GM18507 (cell line): ENCODE data around the gene MBOAT7.

ENCODE experiments used
- DNase-seq: peaks from one replicate; pipeline ENCODE4 v3.0.0; 2011; ENCODE audit warnings: low read depth; ENCODE audit not compliant: insufficient read length; ENCODE audit errors: extremely low spot score
- FAIRE-seq: peaks from 2 replicates; lab custom pipeline; 2011; peaks lifted over from hg19 to GRCh38; lab: Jason Lieb, UNC

Gene MBOAT7

DNA sequence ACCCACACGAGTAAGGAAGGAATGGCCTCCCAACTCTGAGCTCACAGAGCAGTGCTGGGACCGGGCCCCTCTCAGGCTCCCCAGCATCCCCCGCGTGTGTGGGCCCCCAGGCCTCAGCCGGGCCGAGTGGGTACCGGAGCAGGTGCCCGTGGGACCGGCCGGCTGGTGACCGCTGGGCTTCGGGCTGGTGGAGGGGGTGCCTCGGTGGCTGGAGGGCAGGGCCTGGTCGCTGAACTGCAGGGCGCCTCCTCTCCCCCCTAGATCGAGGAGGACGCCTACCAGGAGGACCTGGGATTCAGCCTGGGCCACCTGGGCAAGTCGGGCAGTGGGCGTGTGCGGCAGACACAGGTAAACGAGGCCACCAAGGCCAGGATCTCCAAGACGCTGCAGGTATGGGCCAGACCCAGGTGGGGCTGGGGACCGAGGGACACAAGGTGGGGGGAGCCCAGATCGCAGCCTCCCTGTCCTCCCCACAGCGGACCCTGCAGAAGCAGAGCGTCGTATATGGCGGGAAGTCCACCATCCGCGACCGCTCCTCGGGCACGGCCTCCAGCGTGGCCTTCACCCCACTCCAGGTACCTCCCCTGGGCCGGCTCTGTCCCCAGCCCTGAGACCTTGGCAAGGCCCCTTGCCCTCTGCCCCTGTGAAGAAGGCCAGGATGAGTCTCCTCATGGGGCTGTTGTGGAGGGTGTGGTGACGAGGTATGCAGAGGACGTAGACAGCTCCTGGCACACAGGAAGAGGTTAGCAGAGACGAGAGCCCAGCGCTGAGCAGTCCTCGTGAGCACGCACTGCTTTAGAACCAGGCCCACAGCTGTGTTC is 60.4 kb downstream of the MBOAT7 start:
- FAIRE-seq (no peak), DNase-seq (no peak)

DNA sequence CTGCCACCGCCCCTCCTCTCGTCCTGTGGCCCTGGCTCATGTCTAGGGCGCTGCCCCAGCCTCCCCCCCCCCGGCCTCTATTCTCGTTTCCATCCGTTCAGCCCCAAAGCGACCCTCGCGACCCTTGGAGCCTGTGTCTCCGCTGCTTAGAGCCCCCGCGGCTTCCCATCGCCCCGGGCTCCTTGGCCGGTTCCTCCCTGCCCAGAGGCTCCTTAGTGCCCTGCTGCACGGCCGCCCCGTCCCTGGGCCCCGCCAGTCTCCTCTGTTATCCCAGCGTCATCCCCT is 61.0 kb downstream of the MBOAT7 start:
- FAIRE-seq (no peak), DNase-seq (no peak)

DNA sequence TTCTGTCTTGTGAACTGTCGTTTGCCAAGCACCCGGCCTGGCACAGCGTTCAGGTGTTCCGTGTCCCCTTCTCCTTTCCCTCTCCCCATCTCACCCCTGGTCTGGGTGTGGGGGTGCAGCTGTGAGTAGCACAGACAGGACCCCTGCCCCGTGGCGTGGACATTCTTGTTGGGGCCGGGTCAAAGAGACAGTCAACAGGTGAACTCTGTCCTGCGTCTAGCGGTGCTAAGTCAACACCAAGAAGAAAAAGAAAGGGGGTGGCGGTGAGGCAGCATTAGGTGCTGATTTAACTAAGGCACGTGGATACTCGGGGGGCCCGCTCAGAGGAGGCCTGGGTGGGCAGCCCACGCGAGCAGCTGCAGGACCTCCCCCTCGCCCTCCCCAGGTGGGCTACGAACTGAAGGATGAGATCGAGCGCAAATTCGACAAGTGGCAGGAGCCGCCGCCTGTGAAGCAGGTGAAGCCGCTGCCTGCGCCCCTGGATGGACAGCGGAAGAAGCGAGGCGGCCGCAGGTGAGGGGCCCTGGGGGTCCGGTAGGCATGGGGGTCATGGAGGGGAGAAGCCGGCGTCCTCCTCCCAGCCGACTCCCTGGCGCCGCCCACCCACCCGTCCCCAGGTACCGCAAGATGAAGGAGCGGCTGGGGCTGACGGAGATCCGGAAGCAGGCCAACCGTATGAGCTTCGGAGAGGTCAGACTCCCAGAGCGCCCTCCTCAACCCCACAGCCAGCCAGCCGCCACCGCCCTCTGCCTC is 61.5 kb downstream of the MBOAT7 start:
- FAIRE-seq (no peak), DNase-seq (no peak)

DNA sequence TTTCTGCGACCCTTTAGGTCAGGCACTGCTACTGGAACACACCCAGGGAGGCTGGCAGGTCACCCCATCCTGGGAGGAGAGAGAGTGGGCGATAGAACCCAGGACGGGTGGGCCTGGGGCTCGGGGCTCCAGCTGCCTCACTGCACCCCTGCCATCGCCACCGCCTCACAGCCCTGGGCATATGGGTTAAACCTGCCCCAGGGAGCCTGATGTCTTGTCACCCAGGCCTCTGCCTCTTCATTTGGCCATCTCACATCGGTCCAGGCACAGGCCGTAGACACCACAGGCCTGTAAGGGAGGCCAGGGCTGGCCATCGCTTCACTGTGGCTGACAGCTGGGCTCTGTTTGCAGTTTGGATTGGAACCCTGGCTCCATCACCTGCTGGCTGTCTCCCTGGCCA is 63.7 kb downstream of the MBOAT7 start:
- DNase-seq (no peak), FAIRE-seq (no peak)

DNA sequence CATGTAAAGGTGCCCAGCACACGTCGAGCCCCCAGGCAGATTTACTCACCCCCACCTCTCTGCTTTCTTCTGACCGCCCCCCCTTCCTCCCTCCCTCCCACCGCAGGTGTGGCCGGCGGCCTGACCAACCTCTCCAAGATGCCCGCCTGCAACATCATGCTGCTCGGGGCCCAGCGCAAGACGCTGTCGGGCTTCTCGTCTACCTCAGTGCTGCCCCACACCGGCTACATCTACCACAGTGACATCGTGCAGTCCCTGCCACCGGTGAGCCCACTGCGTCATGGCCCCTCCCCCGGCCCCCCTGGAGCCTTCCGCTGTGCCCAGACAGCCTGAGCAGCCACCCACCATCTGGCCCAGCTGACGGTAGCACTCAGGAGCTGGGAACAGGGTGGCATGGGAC is 65.0 kb downstream of the MBOAT7 start:
- no peak for DNase-seq
- FAIRE-seq = no peak

DNA sequence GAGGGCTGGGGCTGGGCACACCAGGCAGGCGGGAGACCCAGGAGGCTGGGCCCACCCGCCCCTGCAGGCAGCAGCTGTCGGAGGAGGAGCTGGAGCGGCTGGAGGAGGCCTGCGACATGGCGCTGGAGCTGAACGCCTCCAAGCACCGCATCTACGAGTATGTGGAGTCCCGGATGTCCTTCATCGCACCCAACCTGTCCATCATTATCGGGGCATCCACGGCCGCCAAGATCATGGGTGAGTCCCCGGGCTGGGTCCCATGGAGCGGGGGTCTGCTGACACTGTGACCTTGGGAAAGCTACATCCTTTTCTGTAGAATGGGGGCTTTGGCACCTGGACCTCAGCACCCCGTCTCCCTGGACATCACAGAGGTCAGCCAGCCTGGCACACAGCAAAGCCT is 65.7 kb downstream of the MBOAT7 start:
- DNase-seq (no peak), FAIRE-seq (no peak)
